ENCODE results near the gene TMC1.

DNA sequence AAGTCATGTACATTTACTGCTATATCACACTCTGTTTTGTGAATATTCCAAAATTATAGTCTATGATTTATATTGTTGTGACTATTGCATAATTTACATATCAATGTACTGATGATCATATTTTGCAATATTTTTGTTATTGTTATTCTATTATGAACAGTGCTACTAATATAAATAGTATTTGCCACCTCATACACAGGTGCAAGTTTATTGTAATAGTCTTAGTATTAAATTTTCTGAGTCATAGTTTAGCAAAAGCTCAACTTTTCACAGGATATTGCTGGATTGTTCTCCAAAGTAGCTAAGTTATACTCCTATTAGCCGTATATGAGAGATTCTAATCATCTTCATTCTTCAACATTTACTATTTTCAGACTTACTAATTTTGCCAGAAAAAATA, 124.7 kb downstream of the TMC1 start:
- TF ChIP-seq GATA2 (IDR thresholded peaks at IDR 0.05; ENCODE audit: low read depth, low read length) (no peak), GATA3 (IDR thresholded peaks at IDR 0.05; ENCODE audit: low read depth, low read length) (no peak)

All from SH-SY5Y (cell line).